HEK293T (cell line): ENCODE data around the gene CHPF2.

Experiments used
- CTCF ChIA-PET: fragments of 350-600 bp; formaldehyde crosslinking; extraction: SDS; loops from one replicate; lab custom pipeline; 2021; ENCODE audit warnings: antibody characterized with exemption, inconsistent platforms; lab: Yijun Ruan, JAX
- POLR2A ChIA-PET: fragments of 350-600 bp; formaldehyde crosslinking; extraction: SDS; loops from one replicate; lab custom pipeline; 2020; ENCODE audit warnings: antibody characterized with exemption, inconsistent platforms; lab: Yijun Ruan, JAX
- DNase-seq: peaks from one replicate; pipeline ENCODE4 v3.0.0; 2012; ENCODE audit warnings: mixed read lengths; ENCODE audit errors: extremely low spot score
- ARNT ChIP-seq: fragments of 450-650 bp; IDR thresholded peaks from 2 replicates; pipeline ENCODE4 v1.6.1; 2017; ENCODE audit warnings: mild to moderate bottlenecking
- BHLHE40 ChIP-seq: fragments of 450-650 bp; IDR thresholded peaks from 2 replicates; pipeline ENCODE4 v1.6.1; 2016; ENCODE audit warnings: mild to moderate bottlenecking, moderate library complexity, borderline replicate concordance
- CTBP1 ChIP-seq: fragments of 450-650 bp; IDR thresholded peaks from 2 replicates; pipeline ENCODE4 v1.6.1; 2016; ENCODE audit warnings: borderline replicate concordance
- ELF4 ChIP-seq: fragments of 450-650 bp; IDR thresholded peaks from 2 replicates; pipeline ENCODE4 v1.6.1; 2017; ENCODE audit warnings: antibody characterized with exemption
- FOXA1 ChIP-seq: fragments of 450-650 bp; IDR thresholded peaks from 2 replicates; pipeline ENCODE4 v1.6.1; 2016; ENCODE audit warnings: mild to moderate bottlenecking
- FOXK2 ChIP-seq: fragments of 450-650 bp; IDR thresholded peaks from 2 replicates; pipeline ENCODE4 v1.6.1; 2016; ENCODE audit warnings: mild to moderate bottlenecking
- FOXM1 ChIP-seq: fragments of 450-650 bp; IDR thresholded peaks from 2 replicates; pipeline ENCODE4 v1.6.1; 2017; ENCODE audit warnings: mild to moderate bottlenecking, borderline replicate concordance
- HDGF ChIP-seq: fragments of 450-650 bp; IDR thresholded peaks from 2 replicates; pipeline ENCODE4 v1.6.1; 2017; ENCODE audit warnings: antibody characterized with exemption, borderline replicate concordance
- L3MBTL2 ChIP-seq: fragments of 450-650 bp; conservative IDR thresholded peaks from 2 replicates; pipeline ENCODE4 v1.6.1; 2016; ENCODE audit warnings: mild to moderate bottlenecking
- LEF1 ChIP-seq: fragments of 450-650 bp; IDR thresholded peaks from 2 replicates; pipeline ENCODE4 v1.6.1; 2017; ENCODE audit warnings: mild to moderate bottlenecking, borderline replicate concordance
- NFRKB ChIP-seq: fragments of 450-650 bp; IDR thresholded peaks from 2 replicates; pipeline ENCODE4 v1.6.1; 2016; ENCODE audit warnings: mild to moderate bottlenecking, moderate library complexity
- PKNOX1 ChIP-seq: fragments of 450-650 bp; IDR thresholded peaks from 2 replicates; pipeline ENCODE4 v1.6.1; 2016
- SP1 ChIP-seq: fragments of 450-650 bp; IDR thresholded peaks from 2 replicates; pipeline ENCODE4 v1.6.1; 2017
- SUZ12 ChIP-seq: fragments of 450-650 bp; IDR thresholded peaks from 2 replicates; pipeline ENCODE4 v1.6.1; 2016; ENCODE audit warnings: mild to moderate bottlenecking
- TARDBP ChIP-seq: fragments of 450-650 bp; IDR thresholded peaks from 2 replicates; pipeline ENCODE4 v1.6.1; 2016
- ZNF384 ChIP-seq: fragments of 450-650 bp; IDR thresholded peaks from 2 replicates; pipeline ENCODE4 v1.6.1; 2016

The CHPF2 gene

GRCh38 chr7:151243045-151243349 lies 10.7 kb downstream of the CHPF2 start:
- ChIA-PET CTCF (interaction anchor here (0.9 to 2.3 kb wide), 2 partner anchors 9 to 16 kb away, joined by 4 to 26 read pairs; partner anchors contain the start of gene ABCF2), POLR2A (interaction anchor here (1.2 to 3.5 kb wide), 4 partner anchors 9 to 16 kb away, joined by 3 to 29 read pairs (median 11); partner anchors contain the start of genes ABCF2 and CHPF2)
- TF ChIP-seq LEF1 (no peak), ZNF384 (no peak), SUZ12 (no peak), BHLHE40 (no peak), TARDBP (no peak), ARNT (no peak), FOXA1 (no peak)
- DNase-seq: no peak

- no peak for DNase-seq
- TF ChIP-seq ZNF384 (no peak), SUZ12 (no peak), TARDBP (no peak), FOXA1 (no peak), BHLHE40 (no peak), ARNT (no peak), NFRKB (no peak), L3MBTL2 (no peak), PKNOX1 (no peak), HDGF (no peak), SP1 (no peak)
- ChIA-PET POLR2A (interaction anchor here (1.4 to 3.5 kb wide), 5 partner anchors 8 to 33 kb away, joined by 5 to 29 read pairs (median 5); partner anchors contain the start of genes ABCF2 and CHPF2), CTCF (interaction anchor here (0.5 to 2.3 kb wide), 22 partner anchors 9 to 237 kb away, joined by 3 to 31 read pairs (median 4); partner anchors contain the start of genes ABCF2, CHPF2 and GBX1)
Observed at GRCh38 chr7:151243408-151244195, 11.3 kb downstream of the CHPF2 start.

DNA sequence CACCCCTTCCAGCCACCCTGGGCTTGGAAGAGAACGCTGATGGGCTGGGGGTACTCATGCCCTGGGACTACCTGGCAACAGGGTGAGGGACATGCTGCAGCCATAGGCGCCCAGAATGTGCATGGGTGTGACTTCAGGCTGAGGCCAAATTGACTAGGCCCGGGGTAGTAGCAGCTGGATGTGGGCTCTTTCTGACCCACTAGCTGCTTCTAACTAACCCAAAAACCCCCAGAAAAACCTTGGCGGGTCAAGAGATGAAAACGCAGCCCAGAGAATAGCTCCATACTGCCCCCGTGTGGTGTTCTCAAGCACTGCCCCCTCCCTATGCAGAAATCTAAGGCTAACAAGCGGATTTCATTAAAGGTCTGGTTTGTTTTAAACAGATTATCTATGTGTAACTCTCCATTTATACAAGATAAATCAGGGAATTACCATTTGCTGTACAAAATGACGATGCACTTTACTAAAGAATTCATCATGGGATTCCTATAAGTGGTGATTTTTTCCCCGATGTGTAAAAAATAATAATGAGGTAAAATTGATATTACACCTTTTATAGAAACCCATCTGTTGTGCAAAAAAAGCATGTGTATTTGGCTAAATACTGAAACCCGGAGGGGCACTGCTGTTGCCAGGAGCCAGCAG lies 12.0 kb downstream of the CHPF2 start:
- DNase-seq: peak; percentile 80
- ChIA-PET POLR2A (interaction anchor here (1.4 to 3.5 kb wide), 5 partner anchors 8 to 33 kb away, joined by 5 to 29 read pairs (median 5); partner anchors contain the start of genes ABCF2 and CHPF2), CTCF (interaction anchor here (0.5 to 2.3 kb wide), 22 partner anchors 8 to 236 kb away, joined by 3 to 31 read pairs (median 4); partner anchors contain the start of genes ABCF2, CHPF2 and GBX1)
- TF ChIP-seq SUZ12 (no peak), FOXK2 (no peak)

DNA sequence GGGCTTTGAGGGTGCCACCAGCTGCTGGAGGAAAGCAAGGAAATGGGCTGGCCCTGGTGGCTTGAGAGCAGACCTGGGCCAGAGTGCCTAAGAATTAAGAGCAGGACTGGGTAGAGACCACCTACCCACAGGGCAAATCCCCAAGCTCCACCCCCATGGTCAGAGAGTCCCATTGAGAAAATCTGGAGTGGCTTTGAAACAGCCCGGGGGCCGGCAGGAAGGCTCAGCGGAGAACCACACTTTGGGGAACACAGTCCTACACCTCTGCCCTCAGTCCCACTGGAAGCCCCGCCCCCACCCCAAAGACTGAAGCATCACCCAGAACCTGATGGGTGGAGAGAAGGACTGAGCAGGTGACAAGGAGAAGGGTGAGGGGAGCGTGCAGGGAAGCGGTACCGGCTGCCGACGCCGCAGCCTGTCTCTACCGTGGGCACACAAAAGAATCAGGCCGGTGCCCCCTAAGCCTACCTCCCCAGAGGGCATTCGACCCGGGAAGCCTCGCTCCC lies 12.6 kb downstream of the CHPF2 start:
- TF ChIP-seq FOXM1 (no peak), NFRKB (no peak), ARNT (no peak), SUZ12 (no peak), TARDBP (no peak), L3MBTL2 (no peak), FOXA1 (no peak), FOXK2 (no peak), CTBP1 (no peak), SP1 (no peak), HDGF (no peak), LEF1 (no peak), ELF4 (no peak), PKNOX1 (no peak), BHLHE40 (no peak), ZNF384 (no peak)
- DNase-seq: no peak
- CTCF ChIA-PET: interaction anchor here (1.1 to 2.3 kb wide), 15 partner anchors 8 to 95 kb away, joined by 3 to 31 read pairs (median 4); partner anchors contain the start of genes ABCF2, CHPF2 and GBX1
- POLR2A ChIA-PET: interaction anchor here (1.4 to 3.5 kb wide), 4 partner anchors 9 to 32 kb away, joined by 5 to 29 read pairs (median 5); partner anchors contain the start of gene ABCF2

- TF ChIP-seq TARDBP (no peak), FOXM1 (peak; percentile 54; the same call in 1 of the 2 replicates)
- peak; percentile 83 for DNase-seq
- CTCF ChIA-PET: interaction anchor here (0.6 to 2.3 kb wide), 12 partner anchors 9 to 60 kb away, joined by 3 to 31 read pairs (median 6); partner anchors contain the start of gene CHPF2
- POLR2A ChIA-PET: interaction anchor here (1.4 to 3.5 kb wide), 4 partner anchors 10 to 31 kb away, joined by 5 to 29 read pairs (median 22); partner anchors contain the start of gene ABCF2
Observed at GRCh38 chr7:151245360-151246101, 13.2 kb downstream of the CHPF2 start.
